Measurements from ENCODE around the gene CTDSP2.
"Not testable (repeated sequence)": the region's sequence is repeated elsewhere in the genome, so short reads cannot be mapped to it uniquely, and the experiment has no call there.

The CTDSP2 gene

DNA sequence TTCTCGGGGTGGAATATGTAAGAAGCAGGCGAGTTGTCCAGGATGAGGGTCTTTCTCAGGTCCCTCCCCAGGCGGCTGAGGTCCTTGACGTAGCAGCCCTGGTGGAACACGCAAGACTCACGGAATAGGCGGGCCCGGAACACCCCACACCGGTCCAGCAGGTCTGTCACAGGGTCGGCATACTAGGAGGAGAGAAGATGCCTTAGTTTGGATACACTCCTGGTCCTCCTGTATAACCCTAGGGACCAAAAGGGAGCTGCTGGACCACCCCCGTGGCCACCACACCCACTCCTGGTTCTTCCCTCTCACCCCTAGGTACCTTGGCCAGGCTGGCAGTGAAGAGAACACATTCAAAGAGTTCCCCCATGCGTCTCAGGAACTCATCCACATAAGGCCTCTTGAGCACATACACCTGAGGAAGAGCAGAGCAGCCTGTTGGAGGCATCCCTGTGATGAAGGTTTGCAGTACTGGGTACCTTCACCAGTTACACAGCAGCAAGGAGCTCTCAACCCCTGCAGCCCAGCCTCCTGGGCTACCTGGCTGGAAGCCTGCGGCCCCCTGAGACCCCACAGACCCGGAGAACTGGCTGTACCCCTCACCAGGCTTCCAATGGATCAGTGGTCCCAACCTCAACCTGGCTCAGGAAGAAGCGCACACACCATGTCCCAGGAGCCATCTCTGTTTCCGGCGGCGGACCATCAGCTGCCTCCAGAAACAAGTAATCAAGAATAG lies 22.5 kb downstream of the CTDSP2 start:
- no peaks in the 10 kb centered on the region for H3K27me3 ChIP-seq (ENCODE audit: control insufficient read depth in 2 of 2, insufficient read depth in 2 of 2, low read length in 2 of 2)
- peaks cover 75 to 83% of the 10 kb centered on the region in 2 donors for H3K36me3 ChIP-seq (ENCODE audit: control insufficient read depth in 2 of 2, insufficient read depth in 2 of 2, low read length in 2 of 2)
- H3K27ac ChIP-seq (ENCODE audit: low read depth in 2 of 2, low read length in 2 of 2): no peak overlapping the region
- peaks cover 0 to 1% of the 10 kb centered on the region in 2 donors for H3K4me1 ChIP-seq (ENCODE audit: control insufficient read depth in 2 of 2, insufficient read depth in 2 of 2, low read length in 2 of 2)
- H3K9ac ChIP-seq (ENCODE audit: low read depth in 1 of 2, low read length in 2 of 2): no peak overlapping the region
- no peaks in the 10 kb centered on the region for H3K9me3 ChIP-seq (ENCODE audit: control insufficient read depth in 2 of 2, low read length in 2 of 2)
- H3K4me3 ChIP-seq (ENCODE audit: low read length in 2 of 2): no peak overlapping the region

DNA sequence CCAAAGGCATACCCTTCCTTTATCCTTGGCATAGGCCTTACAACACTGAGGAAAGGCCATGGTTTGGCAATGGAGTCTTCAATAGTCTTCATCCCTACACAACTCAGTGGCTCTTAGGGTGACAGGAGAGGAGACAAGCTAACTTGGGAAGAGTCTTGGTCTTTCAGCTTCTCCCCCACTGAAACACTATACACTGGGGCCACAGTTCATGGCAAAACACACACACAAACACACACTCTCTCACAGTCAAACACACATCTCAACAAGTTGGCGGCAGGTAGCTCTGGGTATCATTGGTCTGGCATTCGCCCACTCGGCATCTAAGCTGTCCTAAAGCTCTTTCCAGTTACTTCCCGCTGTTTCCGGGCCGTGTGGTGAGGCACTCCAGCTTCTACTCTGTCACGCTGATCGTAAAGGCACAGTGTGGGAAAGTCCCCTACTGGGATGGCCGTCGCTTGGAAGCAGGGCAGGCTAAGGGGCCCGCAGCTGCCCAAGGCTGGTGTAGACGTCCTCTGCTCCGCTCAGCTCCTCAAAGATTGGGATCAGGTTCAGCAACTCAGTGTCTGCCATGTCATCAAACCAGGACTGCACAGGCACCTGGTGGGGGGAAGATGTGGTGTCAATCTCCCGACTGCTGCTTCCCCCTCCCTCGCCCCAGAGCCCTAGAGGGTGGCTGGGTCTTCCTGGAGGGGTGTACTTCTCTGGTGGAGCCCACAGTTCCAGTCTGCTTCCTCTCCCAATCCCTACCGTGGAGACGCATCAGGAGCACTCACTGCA lies 23.2 kb downstream of the CTDSP2 start:
- Histone ChIP-seq H3K4me1 (ENCODE audit: control insufficient read depth in 2 of 2, insufficient read depth in 2 of 2, low read length in 2 of 2) (no peaks in the 10 kb centered on the region), H3K27me3 (ENCODE audit: control insufficient read depth in 2 of 2, insufficient read depth in 2 of 2, low read length in 2 of 2) (no peaks in the 10 kb centered on the region), H3K9ac (ENCODE audit: low read depth in 1 of 2, low read length in 2 of 2) (no peak overlapping the region), H3K36me3 (ENCODE audit: control insufficient read depth in 2 of 2, insufficient read depth in 2 of 2, low read length in 2 of 2) (peaks cover 67 to 75% of the 10 kb centered on the region in 2 donors), H3K9me3 (ENCODE audit: control insufficient read depth in 2 of 2, low read length in 2 of 2) (no peaks in the 10 kb centered on the region), H3K4me3 (ENCODE audit: low read length in 2 of 2) (no peak overlapping the region), H3K27ac (ENCODE audit: low read depth in 2 of 2, low read length in 2 of 2) (no peak overlapping the region)

DNA sequence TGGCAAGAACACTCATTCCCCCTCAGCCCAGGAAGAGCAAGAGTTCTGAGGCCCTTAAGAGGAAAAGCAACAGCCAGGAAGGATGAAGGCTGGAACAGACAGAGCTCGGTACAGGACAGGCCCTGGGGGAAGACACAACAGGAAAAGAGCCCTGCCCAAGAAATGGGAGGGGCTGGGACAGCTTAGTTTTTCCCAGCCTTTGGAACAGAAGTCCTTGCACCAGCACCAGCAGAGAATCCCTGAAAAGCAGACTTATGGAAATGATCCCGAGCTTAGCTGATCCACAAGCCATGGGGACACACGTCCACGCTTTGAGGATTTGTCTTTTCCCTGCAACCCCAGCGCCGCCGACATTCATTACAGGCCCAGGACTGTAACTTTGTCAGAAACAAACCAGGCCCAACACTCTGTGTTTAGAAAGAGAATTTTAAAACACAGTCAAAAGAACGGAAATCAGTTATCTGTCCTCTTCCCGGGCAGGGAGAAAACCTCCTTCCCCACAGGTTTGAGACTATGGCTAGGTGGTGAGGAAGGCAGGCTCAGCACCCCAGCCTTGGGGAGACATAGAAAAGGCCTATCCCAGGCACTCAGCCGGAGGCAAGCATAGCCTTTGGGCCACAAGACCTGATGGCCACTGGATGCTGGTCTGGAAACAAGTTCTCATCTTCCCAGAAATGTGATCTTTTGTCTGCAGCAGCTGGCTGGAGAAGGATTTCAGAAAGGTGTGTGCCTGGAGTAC lies 24.0 kb downstream of the CTDSP2 start:
- no peak overlapping the region for H3K27ac ChIP-seq (ENCODE audit: low read depth in 2 of 2, low read length in 2 of 2)
- H3K36me3 ChIP-seq (ENCODE audit: control insufficient read depth in 2 of 2, insufficient read depth in 2 of 2, low read length in 2 of 2): peaks cover 63 to 69% of the 10 kb centered on the region in 2 donors
- H3K9ac ChIP-seq (ENCODE audit: low read depth in 1 of 2, low read length in 2 of 2): no peak overlapping the region

DNA sequence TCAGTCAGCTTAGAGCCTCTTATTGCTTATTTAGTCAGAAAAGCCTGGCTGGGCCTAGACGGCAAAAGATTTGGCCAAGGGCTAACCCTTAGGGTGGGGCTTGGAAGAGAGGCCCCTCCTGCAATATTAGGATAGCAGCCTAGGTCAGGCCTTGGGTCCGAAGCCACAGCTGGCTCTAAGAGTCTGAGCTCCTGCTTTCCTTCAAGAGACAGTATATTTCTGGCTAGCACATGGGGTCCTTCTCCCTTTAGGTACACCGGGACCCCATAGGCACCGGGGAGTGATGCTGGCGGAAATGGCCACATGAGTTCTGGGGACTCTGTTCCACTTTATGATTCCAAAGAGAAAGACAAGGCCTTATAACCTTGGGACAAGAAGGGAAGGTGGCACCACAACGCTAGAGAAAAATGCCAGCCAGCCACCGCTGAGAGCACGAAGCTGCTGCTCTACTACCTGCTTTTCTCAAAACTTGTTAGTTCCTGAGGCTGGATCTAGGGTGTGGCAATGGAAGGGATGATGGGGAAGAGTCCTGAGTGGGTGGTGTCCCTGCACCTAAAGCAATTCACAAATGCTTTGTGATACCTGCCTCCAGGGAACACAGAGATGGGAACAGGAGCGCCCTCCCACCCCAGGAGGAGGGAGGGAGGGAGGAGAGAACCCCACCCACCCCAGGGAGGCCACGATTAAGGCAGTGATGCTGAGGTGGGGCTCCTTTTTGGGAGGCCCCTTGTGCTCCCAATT lies 24.9 kb downstream of the CTDSP2 start:
- H3K9ac ChIP-seq (ENCODE audit: low read depth in 1 of 2, low read length in 2 of 2): no peak overlapping the region
- H3K36me3 ChIP-seq (ENCODE audit: control insufficient read depth in 2 of 2, insufficient read depth in 2 of 2, low read length in 2 of 2): peaks cover 54 to 60% of the 10 kb centered on the region in 2 donors
- no peak overlapping the region for H3K4me3 ChIP-seq (ENCODE audit: low read length in 2 of 2)
- H3K4me1 ChIP-seq (ENCODE audit: control insufficient read depth in 2 of 2, insufficient read depth in 2 of 2, low read length in 2 of 2): peaks cover 9 to 11% of the 10 kb centered on the region in 2 donors
- H3K9me3 ChIP-seq (ENCODE audit: control insufficient read depth in 2 of 2, low read length in 2 of 2): no peaks in the 10 kb centered on the region
- H3K27ac ChIP-seq (ENCODE audit: low read depth in 2 of 2, low read length in 2 of 2): no peak overlapping the region
- H3K27me3 ChIP-seq (ENCODE audit: control insufficient read depth in 2 of 2, insufficient read depth in 2 of 2, low read length in 2 of 2): no peaks in the 10 kb centered on the region

More for the DNA sequence above, 24.0 kb downstream of the CTDSP2 start:
- Histone ChIP-seq H3K27me3 (ENCODE audit: control insufficient read depth in 2 of 2, insufficient read depth in 2 of 2, low read length in 2 of 2) (no peaks in the 10 kb centered on the region), H3K9me3 (ENCODE audit: control insufficient read depth in 2 of 2, low read length in 2 of 2) (no peaks in the 10 kb centered on the region), H3K4me1 (ENCODE audit: control insufficient read depth in 2 of 2, insufficient read depth in 2 of 2, low read length in 2 of 2) (peaks cover 0 to 2% of the 10 kb centered on the region in 2 donors), H3K4me3 (ENCODE audit: low read length in 2 of 2) (no peak overlapping the region)

DNA sequence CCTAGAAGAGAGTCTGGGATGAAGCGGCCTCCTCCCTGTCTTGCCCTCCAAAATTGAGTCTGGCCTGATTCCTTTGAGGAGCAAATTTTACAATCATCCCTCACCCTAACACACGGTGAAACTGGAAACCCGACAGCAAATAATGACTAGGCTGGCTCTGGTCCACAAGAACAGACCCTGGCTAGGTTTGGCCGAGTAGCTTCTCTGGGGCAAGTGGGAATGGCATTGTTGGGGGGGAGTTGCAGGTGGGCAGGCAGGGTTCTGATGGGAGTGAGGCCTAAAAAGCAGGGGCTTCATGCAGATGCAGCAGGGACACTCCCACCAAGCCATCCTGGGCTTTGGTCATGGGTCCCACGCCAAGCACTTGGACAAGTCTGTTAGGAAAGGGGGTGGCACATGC lies 25.5 kb downstream of the CTDSP2 start:
- Histone ChIP-seq H3K36me3 (ENCODE audit: control insufficient read depth in 2 of 2, insufficient read depth in 2 of 2, low read length in 2 of 2) (peaks cover 48 to 54% of the 10 kb centered on the region in 2 donors), H3K4me1 (ENCODE audit: control insufficient read depth in 2 of 2, insufficient read depth in 2 of 2, low read length in 2 of 2) (peaks cover 14 to 15% of the 10 kb centered on the region in 2 donors)
- H3K27ac ChIP-seq (ENCODE audit: low read depth in 2 of 2, low read length in 2 of 2): not testable (repeated sequence)

DNA sequence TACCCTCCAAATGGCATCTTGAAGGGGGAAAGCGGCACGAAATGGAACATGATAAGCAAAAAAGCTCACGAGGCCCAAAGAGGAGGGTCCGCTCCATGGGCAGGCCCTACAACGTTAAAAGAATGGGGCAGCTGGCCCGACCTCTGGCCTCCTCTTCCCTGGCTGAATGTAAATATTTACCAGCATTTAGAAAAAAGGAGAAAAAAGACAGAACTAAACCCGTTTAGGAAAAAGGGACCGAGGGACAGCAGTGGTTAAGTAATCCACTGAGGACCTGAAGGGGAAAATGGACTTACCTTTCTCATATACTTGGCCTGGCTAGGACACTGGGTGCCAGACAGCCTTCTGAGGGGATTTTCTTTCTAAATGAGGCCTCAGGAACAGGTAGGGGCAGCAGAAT lies 26.4 kb downstream of the CTDSP2 start:
- not testable (repeated sequence) for H3K27ac ChIP-seq (ENCODE audit: low read depth in 2 of 2, low read length in 2 of 2); H3K27me3 ChIP-seq (ENCODE audit: control insufficient read depth in 2 of 2, insufficient read depth in 2 of 2, low read length in 2 of 2); H3K4me3 ChIP-seq (ENCODE audit: low read length in 2 of 2); H3K9me3 ChIP-seq (ENCODE audit: control insufficient read depth in 2 of 2, low read length in 2 of 2); H3K9ac ChIP-seq (ENCODE audit: low read depth in 1 of 2, low read length in 2 of 2)
- peaks cover 14 to 21% of the 10 kb centered on the region in 2 donors for H3K4me1 ChIP-seq (ENCODE audit: control insufficient read depth in 2 of 2, insufficient read depth in 2 of 2, low read length in 2 of 2)
- H3K36me3 ChIP-seq (ENCODE audit: control insufficient read depth in 2 of 2, insufficient read depth in 2 of 2, low read length in 2 of 2): peaks cover 39 to 45% of the 10 kb centered on the region in 2 donors

More for the DNA sequence above, 25.5 kb downstream of the CTDSP2 start:
- not testable (repeated sequence) for H3K9me3 ChIP-seq (ENCODE audit: control insufficient read depth in 2 of 2, low read length in 2 of 2); H3K9ac ChIP-seq (ENCODE audit: low read depth in 1 of 2, low read length in 2 of 2); H3K4me3 ChIP-seq (ENCODE audit: low read length in 2 of 2); H3K27me3 ChIP-seq (ENCODE audit: control insufficient read depth in 2 of 2, insufficient read depth in 2 of 2, low read length in 2 of 2)

DNA sequence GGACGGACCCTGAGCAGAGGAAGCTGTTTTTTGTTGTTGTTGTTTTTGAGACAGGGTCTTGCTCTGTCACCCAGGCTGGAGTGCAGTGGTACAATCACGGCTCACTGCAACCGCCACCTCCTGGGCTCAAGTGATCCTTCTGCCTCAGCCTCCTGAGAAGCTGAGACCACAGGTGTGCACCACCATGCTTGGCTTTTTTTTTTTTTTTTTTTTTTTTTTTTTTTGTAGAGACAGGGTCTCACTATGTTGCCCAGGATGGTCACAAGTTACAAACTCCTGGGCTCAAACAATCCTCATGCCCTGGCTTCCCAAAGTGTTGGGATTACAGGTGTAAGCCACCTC lies 28.6 kb downstream of the CTDSP2 start:
- Histone ChIP-seq H3K4me1 (ENCODE audit: control insufficient read depth in 2 of 2, insufficient read depth in 2 of 2, low read length in 2 of 2) (peaks cover 14 to 21% of the 10 kb centered on the region in 2 donors), H3K36me3 (ENCODE audit: control insufficient read depth in 2 of 2, insufficient read depth in 2 of 2, low read length in 2 of 2) (peaks cover 21 to 26% of the 10 kb centered on the region in 2 donors)
- not testable (repeated sequence) for H3K9me3 ChIP-seq (ENCODE audit: control insufficient read depth in 2 of 2, low read length in 2 of 2); H3K27me3 ChIP-seq (ENCODE audit: control insufficient read depth in 2 of 2, insufficient read depth in 2 of 2, low read length in 2 of 2); H3K9ac ChIP-seq (ENCODE audit: low read depth in 1 of 2, low read length in 2 of 2); H3K4me3 ChIP-seq (ENCODE audit: low read length in 2 of 2); H3K27ac ChIP-seq (ENCODE audit: low read depth in 2 of 2, low read length in 2 of 2)

DNA sequence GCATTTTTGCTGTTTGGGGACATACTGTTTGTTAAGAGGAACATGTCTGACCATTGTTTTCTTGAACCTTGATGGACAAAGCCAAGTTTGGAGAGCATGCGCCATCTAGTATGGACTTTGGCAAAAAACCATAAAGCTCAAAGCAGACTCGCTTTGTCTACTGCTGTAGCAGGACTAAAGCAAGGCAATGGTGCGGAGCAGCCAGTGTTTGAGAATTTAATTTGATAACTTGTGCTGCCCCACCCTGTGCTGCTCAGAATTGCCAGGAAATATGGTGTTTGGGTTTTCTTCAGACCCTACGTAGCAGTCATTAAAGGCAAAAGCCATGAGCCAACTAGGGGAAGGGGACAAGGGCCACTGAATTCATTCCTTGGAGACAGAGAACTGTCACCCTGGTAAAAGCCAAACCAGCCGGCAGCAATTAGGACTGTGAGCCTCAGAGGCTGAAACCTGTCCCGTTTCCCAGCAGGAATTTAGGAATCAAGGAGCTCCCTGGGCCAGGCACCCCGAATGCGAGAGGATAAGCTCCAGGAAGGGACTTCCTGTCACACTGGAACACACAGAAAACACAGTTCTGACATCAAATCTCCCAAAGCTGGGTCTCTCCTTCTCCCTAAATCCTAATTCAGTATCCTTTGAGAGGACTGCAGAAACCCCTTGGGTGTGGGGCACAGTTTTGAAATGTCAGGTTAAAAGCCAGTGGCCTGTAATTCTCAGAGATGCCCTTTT lies 29.1 kb downstream of the CTDSP2 start:
- Histone ChIP-seq H3K9me3 (ENCODE audit: control insufficient read depth in 2 of 2, low read length in 2 of 2) (no peaks in the 10 kb centered on the region), H3K36me3 (ENCODE audit: control insufficient read depth in 2 of 2, insufficient read depth in 2 of 2, low read length in 2 of 2) (peaks cover 19 to 24% of the 10 kb centered on the region in 2 donors), H3K4me3 (ENCODE audit: low read length in 2 of 2) (peak overlapping the region in 1 of 2 donors; percentile 17), H3K4me1 (ENCODE audit: control insufficient read depth in 2 of 2, insufficient read depth in 2 of 2, low read length in 2 of 2) (peaks cover 14 to 21% of the 10 kb centered on the region in 2 donors), H3K9ac (ENCODE audit: low read depth in 1 of 2, low read length in 2 of 2) (no peak overlapping the region), H3K27ac (ENCODE audit: low read depth in 2 of 2, low read length in 2 of 2) (peak overlapping the region in 1 of 2 donors; percentile 10), H3K27me3 (ENCODE audit: control insufficient read depth in 2 of 2, insufficient read depth in 2 of 2, low read length in 2 of 2) (no peaks in the 10 kb centered on the region)

DNA sequence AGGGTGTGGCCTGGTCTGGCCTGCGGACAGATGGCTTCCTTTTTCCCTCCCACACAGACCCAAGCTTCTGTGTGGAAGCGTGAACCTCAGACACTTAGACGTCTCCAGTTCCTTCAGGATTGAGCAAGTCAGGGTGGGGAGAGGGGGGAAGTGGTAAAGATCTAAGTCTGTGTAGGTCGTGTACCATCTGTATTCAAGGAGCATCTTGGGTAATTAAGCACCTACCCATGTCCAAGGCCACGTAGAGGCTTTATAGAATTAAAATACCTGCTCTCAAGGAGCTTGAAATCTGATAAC lies 29.7 kb downstream of the CTDSP2 start:
- no peak overlapping the region for H3K9ac ChIP-seq (ENCODE audit: low read depth in 1 of 2, low read length in 2 of 2)
- no peak overlapping the region for H3K4me3 ChIP-seq (ENCODE audit: low read length in 2 of 2)
- H3K9me3 ChIP-seq (ENCODE audit: control insufficient read depth in 2 of 2, low read length in 2 of 2): no peaks in the 10 kb centered on the region
- H3K27me3 ChIP-seq (ENCODE audit: control insufficient read depth in 2 of 2, insufficient read depth in 2 of 2, low read length in 2 of 2): no peaks in the 10 kb centered on the region
- H3K36me3 ChIP-seq (ENCODE audit: control insufficient read depth in 2 of 2, insufficient read depth in 2 of 2, low read length in 2 of 2): peaks cover 13 to 17% of the 10 kb centered on the region in 2 donors
- no peak overlapping the region for H3K27ac ChIP-seq (ENCODE audit: low read depth in 2 of 2, low read length in 2 of 2)
- H3K4me1 ChIP-seq (ENCODE audit: control insufficient read depth in 2 of 2, insufficient read depth in 2 of 2, low read length in 2 of 2): peaks cover 14 to 21% of the 10 kb centered on the region in 2 donors

All from mucosa of rectum (tissue), 2 donors.